Smooth muscle cell (in vitro differentiated cells): ENCODE results near the gene TYW5. TPM values are rescaled to one million over a fixed set of nuclear protein-coding genes. Genes with fewer than 3 reads are reported as not detected.

Experiments used
- DNase-seq: peaks from one replicate; lab custom pipeline; 2025; ENCODE audit not compliant: unreplicated experiment; lab: John Stamatoyannopoulos, UW
- H2AFZ ChIP-seq: fragments of 200-600 bp; sonication (generic); 2 replicates; pipeline ENCODE4 v1.6.0; 2016; ENCODE audit warnings: antibody characterized with exemption, low read depth, mild to moderate bottlenecking
- H3F3A ChIP-seq: fragments of 200-600 bp; sonication (generic); 2 replicates; pipeline ENCODE4 v1.6.0; 2017; ENCODE audit warnings: antibody characterized with exemption, low read depth
- H3K27ac ChIP-seq: fragments of 200-600 bp; sonication (generic); 2 replicates; pipeline ENCODE4 v1.5.1; 2016; ENCODE audit warnings: low read depth, mild to moderate bottlenecking
- H3K27me3 ChIP-seq: fragments of 200-600 bp; sonication (generic); 2 replicates; pipeline ENCODE4 v1.6.1; 2016; ENCODE audit warnings: low read depth, mild to moderate bottlenecking
- H3K36me3 ChIP-seq: fragments of 200-600 bp; sonication (generic); 2 replicates; pipeline ENCODE4 v1.5.1; 2016; ENCODE audit warnings: low read depth
- H3K4me1 ChIP-seq: fragments of 200-600 bp; sonication (generic); 2 replicates; pipeline ENCODE4 v1.5.1; 2016; ENCODE audit warnings: low read depth
- H3K4me2 ChIP-seq: fragments of 200-600 bp; sonication (generic); 2 replicates; pipeline ENCODE4 v1.6.0; 2016; ENCODE audit warnings: mild to moderate bottlenecking
- H3K4me3 ChIP-seq: fragments of 200-600 bp; sonication (generic); 2 replicates; pipeline ENCODE4 v1.5.1; 2016; ENCODE audit warnings: mild to moderate bottlenecking
- H3K79me2 ChIP-seq: fragments of 200-600 bp; sonication (generic); 2 replicates; pipeline ENCODE4 v1.6.0; 2016; ENCODE audit warnings: low read depth, mild to moderate bottlenecking
- H3K9ac ChIP-seq: fragments of 200-600 bp; sonication (generic); 2 replicates; pipeline ENCODE4 v1.6.0; 2016; ENCODE audit warnings: low read depth
- H3K9me3 ChIP-seq: fragments of 200-600 bp; sonication (generic); replicated peaks from 2 replicates; pipeline ENCODE4 v1.5.1; 2016; ENCODE audit warnings: low read depth
- H4K20me1 ChIP-seq: fragments of 200-600 bp; sonication (generic); 2 replicates; pipeline ENCODE4 v1.6.0; 2016; ENCODE audit warnings: low read depth
- WGBS: methylation state at CpG from one replicate; pipeline ENCODE4 v1.1.7; 2016; ENCODE audit warnings: low lambda C conversion rate; 5-methylcytosine and 5-hydroxymethylcytosine counted together
- polyA plus RNA-seq: library from polyadenylated mRNA; unstranded; fragments of >200 nt; fragmentation: Nextera tagmentation; extraction: Ambion mirVana; gene quantifications from 2 replicates; pipeline ENCODE4 v1.2.1, GENCODE V29; 2016
- total RNA-seq: library from RNA; depleted of rRNA; stranded (reverse); fragments of >200 nt; gene quantifications from 2 replicates; pipeline ENCODE4 v1.2.3, GENCODE V29; 2014
- TF ChIP-seq, protein P1 (sequence below): fragments of 200-600 bp; sonication (generic); IDR thresholded peaks from 2 replicates; pipeline ENCODE4 v1.5.1; 2017; ENCODE audit warnings: borderline replicate concordance, mild to moderate bottlenecking, antibody characterized with exemption; ENCODE audit not compliant: insufficient read depth, poor library complexity, severe bottlenecking

The TYW5 gene
- total and polyA plus RNA-seq, 2 experiments from 2014 or later = 6.6 to 14.6 TPM

DNA sequence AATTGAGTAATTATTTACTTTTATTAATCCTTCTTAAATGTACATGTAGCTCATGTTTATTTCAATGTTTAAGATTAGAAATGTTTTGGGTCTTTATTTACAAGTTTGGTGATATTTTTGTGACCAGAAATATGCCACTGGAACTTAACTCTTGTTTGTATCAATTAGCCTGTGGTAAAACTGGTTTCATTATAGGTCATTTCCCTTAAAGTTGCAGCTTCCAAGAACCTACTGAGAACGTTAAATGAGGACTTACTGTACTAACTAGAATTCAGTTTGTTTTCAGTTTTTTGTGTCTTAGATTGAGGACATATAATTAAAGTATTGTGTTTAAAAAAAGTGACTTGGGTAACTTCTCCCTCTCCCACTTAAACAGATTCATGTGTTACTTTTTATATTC, 4.3 kb downstream of the TYW5 start:
- peaks cover 39% of the 10 kb centered on the region for H4K20me1 ChIP-seq
- H3K27ac ChIP-seq = no peak overlapping the region
- no peaks in the 10 kb centered on the region for H3K9me3 ChIP-seq
- no peaks in the 10 kb centered on the region for H3F3A ChIP-seq
- H3K27me3 ChIP-seq = no peaks in the 10 kb centered on the region
- no peak for DNase-seq
- TF ChIP-seq, protein P1, sequence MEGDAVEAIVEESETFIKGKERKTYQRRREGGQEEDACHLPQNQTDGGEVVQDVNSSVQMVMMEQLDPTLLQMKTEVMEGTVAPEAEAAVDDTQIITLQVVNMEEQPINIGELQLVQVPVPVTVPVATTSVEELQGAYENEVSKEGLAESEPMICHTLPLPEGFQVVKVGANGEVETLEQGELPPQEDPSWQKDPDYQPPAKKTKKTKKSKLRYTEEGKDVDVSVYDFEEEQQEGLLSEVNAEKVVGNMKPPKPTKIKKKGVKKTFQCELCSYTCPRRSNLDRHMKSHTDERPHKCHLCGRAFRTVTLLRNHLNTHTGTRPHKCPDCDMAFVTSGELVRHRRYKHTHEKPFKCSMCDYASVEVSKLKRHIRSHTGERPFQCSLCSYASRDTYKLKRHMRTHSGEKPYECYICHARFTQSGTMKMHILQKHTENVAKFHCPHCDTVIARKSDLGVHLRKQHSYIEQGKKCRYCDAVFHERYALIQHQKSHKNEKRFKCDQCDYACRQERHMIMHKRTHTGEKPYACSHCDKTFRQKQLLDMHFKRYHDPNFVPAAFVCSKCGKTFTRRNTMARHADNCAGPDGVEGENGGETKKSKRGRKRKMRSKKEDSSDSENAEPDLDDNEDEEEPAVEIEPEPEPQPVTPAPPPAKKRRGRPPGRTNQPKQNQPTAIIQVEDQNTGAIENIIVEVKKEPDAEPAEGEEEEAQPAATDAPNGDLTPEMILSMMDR = no peak
- H3K4me1 ChIP-seq = peaks cover 6% of the 10 kb centered on the region
- 83% methylated on average over 1 of the region's 1 CpG for WGBS
- H3K4me3 ChIP-seq = no peak overlapping the region
- H3K9ac ChIP-seq = no peak overlapping the region
- H3K4me2 ChIP-seq = no peak overlapping the region
- no peak overlapping the region for H2AFZ ChIP-seq
- peaks cover 52% of the 10 kb centered on the region for H3K79me2 ChIP-seq
- H3K36me3 ChIP-seq = no peaks in the 10 kb centered on the region

GRCh38 chr2:199950396-199950795, 4.9 kb downstream of the TYW5 start:
- TF ChIP-seq, protein P1 = no peak
- no peak overlapping the region for H3K4me3 ChIP-seq
- no peaks in the 10 kb centered on the region for H3K36me3 ChIP-seq
- H3K9ac ChIP-seq = no peak overlapping the region
- 98% methylated on average over 5 of the region's 5 CpGs for WGBS
- no peaks in the 10 kb centered on the region for H3K27me3 ChIP-seq
- H3K27ac ChIP-seq = no peak overlapping the region
- H2AFZ ChIP-seq = no peak overlapping the region
- H3K79me2 ChIP-seq = peaks cover 49% of the 10 kb centered on the region
- H3F3A ChIP-seq = no peaks in the 10 kb centered on the region
- peaks cover 39% of the 10 kb centered on the region for H4K20me1 ChIP-seq
- H3K4me2 ChIP-seq = no peak overlapping the region
- no peaks in the 10 kb centered on the region for H3K9me3 ChIP-seq
- peaks cover 6% of the 10 kb centered on the region for H3K4me1 ChIP-seq
- no peak for DNase-seq

DNA sequence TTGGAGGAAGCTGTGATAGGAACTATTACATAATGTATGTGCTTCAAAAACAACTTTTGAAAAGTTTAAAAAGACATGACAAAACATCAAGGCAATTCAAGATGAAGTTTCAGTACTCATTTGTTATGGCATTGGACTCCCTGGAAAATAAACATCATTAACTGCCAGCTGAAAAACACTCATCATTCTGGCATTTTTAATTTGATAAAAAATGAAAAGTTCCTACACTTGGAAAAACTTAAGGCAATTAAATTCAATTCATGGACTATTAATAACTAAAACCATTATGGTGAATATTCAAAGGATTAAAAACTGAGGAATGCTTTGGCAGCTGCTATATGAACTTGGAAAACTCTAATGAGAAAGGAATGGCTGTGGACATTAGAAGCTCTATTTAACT, 8.5 kb downstream of the TYW5 start:
- Histone ChIP-seq H3K27me3 (no peaks in the 10 kb centered on the region), H3K9me3 (no peaks in the 10 kb centered on the region), H3K4me1 (no peaks in the 10 kb centered on the region), H3K4me2 (no peak overlapping the region), H3K79me2 (peaks cover 19% of the 10 kb centered on the region), H3K9ac (no peak overlapping the region), H3K4me3 (no peak overlapping the region), H3F3A (no peaks in the 10 kb centered on the region), H3K27ac (no peak overlapping the region), H3K36me3 (no peaks in the 10 kb centered on the region), H2AFZ (no peak overlapping the region), H4K20me1 (peaks cover 29% of the 10 kb centered on the region)
- TF ChIP-seq, protein P1 = no peak
- no peak for DNase-seq

GRCh38 chr2:199946196-199946595, 9.1 kb downstream of the TYW5 start:
- Histone ChIP-seq H3K9ac (no peak overlapping the region), H3K4me1 (no peaks in the 10 kb centered on the region), H3K27ac (no peak overlapping the region), H3K9me3 (no peaks in the 10 kb centered on the region), H3F3A (no peaks in the 10 kb centered on the region), H2AFZ (no peak overlapping the region), H3K4me2 (no peak overlapping the region), H3K79me2 (peaks cover 14% of the 10 kb centered on the region), H3K36me3 (no peaks in the 10 kb centered on the region), H4K20me1 (peaks cover 36% of the 10 kb centered on the region), H3K4me3 (no peak overlapping the region), H3K27me3 (no peaks in the 10 kb centered on the region)
- TF ChIP-seq, protein P1 = no peak
- WGBS = 100% methylated on average over 1 of the region's 1 CpG
- DNase-seq = no peak
